ENCODE data around the gene NLK. TPM values are rescaled to one million over a fixed set of nuclear protein-coding genes. Genes with fewer than 3 reads are reported as not detected.

Gene NLK
- total and polyA plus RNA-seq, 10 of the 15 experiments (the other 5 are each of a cell fraction or from before 2014, with no cell fraction given): 5.0 to 22.9 (median 15.0) TPM

GRCh38 chr17:28045304-28045703, 2.8 kb downstream of the NLK start:
- Histone ChIP-seq H3K9ac (ENCODE audit: control insufficient read depth, insufficient read depth, low read length) (no peak overlapping the region; the same call in 1 of the 2 replicates), H3K4me2 (ENCODE audit: control insufficient read depth, insufficient read depth) (peak overlapping the region; percentile 88), H3K27me3 (replicated peaks in 1 of 2; ENCODE audit: control insufficient read depth in 2 of 2, insufficient read depth in 2 of 2, low read length in 1 of 2) (no peaks in the 10 kb centered on the region), H3K36me3 (ENCODE audit: control insufficient read depth in 2 of 2, insufficient read depth in 2 of 2, low read length in 1 of 2) (no peaks in the 10 kb centered on the region), H4K20me1 (ENCODE audit: control insufficient read depth, insufficient read depth) (no peaks in the 10 kb centered on the region), H3K27ac (ENCODE audit: control insufficient read depth, insufficient read depth) (0 out of 2 replicates have a peak overlapping the region, but pooled peaks have one; percentile 37), H3K9me3 (replicated peaks; ENCODE audit: control insufficient read depth, insufficient read depth, low read length) (no peaks in the 10 kb centered on the region; the same call in 2 of the 3 replicates), H3K79me2 (ENCODE audit: control insufficient read depth, insufficient read depth, low read length) (peaks cover 56% of the 10 kb centered on the region), H2AFZ (ENCODE audit: control insufficient read depth, low read depth, low read length) (no peak overlapping the region), H3K4me1 (ENCODE audit: control insufficient read depth, insufficient read depth, low read length) (peaks cover 10% of the 10 kb centered on the region), H3K4me3 (peak overlapping the region; percentile 59)
- ChIA-PET POLR2A (interaction anchor here (1.3 kb wide), 1 partner anchor 10 kb away, joined by 10 read pairs; no protein-coding TSS in a partner anchor), RAD21 (ENCODE audit: unreplicated experiment) (interaction anchor here (1.4 to 1.9 kb wide), 2 partner anchors 12 to 14 kb away, joined by 3 to 4 read pairs; no protein-coding TSS in a partner anchor), SMC1A (ENCODE audit: uncharacterized antibody, unreplicated experiment) (interaction anchor here (10.0 kb wide), 1 partner anchor 14 kb away, joined by 72 read pairs; no protein-coding TSS in a partner anchor), CTCF (interaction anchor here (1.2 kb wide), 2 partner anchors 11 to 87 kb away, joined by 3 read pairs; no protein-coding TSS in a partner anchor)
- TF ChIP-seq BHLHE40 (IDR thresholded peaks at IDR 0.05; ENCODE audit: borderline replicate concordance in 1 of 2, low read depth in 2 of 2, low read length in 1 of 2) (peak; percentile 16 to 47; a peak in 1 of 4 replicates), SMARCA5 (IDR thresholded peaks at IDR 0.05) (no peak), RAD51 (IDR thresholded peaks at IDR 0.05) (peak; percentile 93), JUND (IDR thresholded peaks at IDR 0.05; ENCODE audit: low read depth, low read length) (no peak), ZBED1 (IDR thresholded peaks at IDR 0.05; ENCODE audit: borderline replicate concordance) (no peak), TAF1 (IDR thresholded peaks at IDR 0.05; ENCODE audit: borderline replicate concordance, low read depth, low read length) (no peak), KAT2A (conservative IDR thresholded peaks at IDR 0.05; ENCODE audit: control insufficient read depth, low read depth, low read length) (no peak)
- FAIRE-seq (no peak), ATAC-seq (no peak), DNase-seq (ENCODE audit: low read depth, low spot score) (no peak)
- 92% methylated on average over 3 of the region's 3 CpGs for WGBS (ENCODE audit: insufficient coverage, insufficient replicate concordance, low lambda C conversion rate, missing lambda C conversion rate)
- intact Hi-C loops (cut with micrococcal nuclease; ENCODE audit: unreplicated experiment) (loop anchor here (5.0 kb wide), 1 partner anchor 72 kb away; no protein-coding TSS in a partner anchor), in situ Hi-C loops (cut with MboI) (loop anchor here (10.0 kb wide), 1 partner anchor 501 kb away; no protein-coding TSS in a partner anchor)
- BruUV-seq (replicated peaks): no TSS peak

Measured in GM12878 (cell line).